GM04503 (cell line): ENCODE results near the gene ERBB4.
"Not testable (repeated sequence)": the region's sequence is repeated elsewhere in the genome, so short reads cannot be mapped to it uniquely, and the experiment has no call there.

ENCODE experiments used
- DNase-seq: peaks from one replicate; pipeline ENCODE4 v3.0.0-alpha.2; 2012; ENCODE audit warnings: low read depth

Gene ERBB4

DNA sequence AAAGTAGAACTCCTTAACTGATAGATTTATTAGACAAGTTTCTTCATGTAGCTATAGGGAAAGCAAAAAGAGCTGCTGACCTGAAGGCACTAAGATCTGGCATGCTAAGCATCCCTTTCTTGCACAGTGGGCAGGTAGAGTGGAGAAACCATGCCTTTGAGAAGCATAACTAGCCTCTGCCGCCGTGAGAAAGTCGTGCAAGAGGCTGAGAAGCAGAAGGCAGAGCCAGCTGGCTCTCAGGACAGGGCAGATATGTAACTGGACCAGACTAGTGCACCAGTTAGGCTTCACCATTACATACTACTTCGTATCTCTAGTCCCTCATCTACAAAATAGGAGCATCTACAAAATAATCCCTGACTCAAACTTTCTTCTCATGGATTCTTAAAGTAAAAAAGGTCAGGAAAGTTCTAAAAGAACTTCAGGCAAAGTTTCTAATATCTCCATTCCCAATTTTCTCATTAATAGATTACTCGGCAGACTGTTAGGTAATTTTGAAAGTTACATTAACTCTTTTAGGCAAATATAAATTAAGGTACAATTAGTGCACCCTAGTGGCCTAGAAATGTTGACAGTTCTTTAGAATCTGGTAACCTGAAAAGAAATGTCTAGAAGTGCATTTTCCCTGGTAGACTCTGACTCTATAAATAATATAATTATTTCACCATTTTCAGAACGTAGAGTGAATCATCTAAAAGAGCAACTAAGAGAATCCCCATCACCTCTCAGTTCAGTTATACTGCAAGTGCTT is 10.3 kb downstream of the ERBB4 start:
- DNase-seq: no peak

DNA sequence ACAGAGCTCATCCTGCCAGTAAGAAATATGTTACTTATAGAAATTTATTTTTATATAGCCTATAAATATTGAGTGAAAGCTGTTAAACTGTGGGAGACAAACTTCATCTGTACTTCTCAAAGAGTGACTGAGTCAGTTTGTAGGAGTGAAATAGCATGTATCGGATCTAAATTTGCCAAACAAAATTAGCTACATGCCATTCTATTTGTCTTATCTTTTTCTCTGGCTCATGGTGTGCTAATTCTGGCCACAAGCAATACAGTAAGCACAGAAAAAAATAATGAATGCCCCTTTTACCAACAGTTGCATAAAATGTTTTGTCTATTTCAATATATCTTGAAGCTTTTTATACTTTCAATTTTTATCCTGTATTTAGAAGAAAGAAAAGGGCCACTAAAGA is 12.5 kb downstream of the ERBB4 start:
- DNase-seq: no peak

DNA sequence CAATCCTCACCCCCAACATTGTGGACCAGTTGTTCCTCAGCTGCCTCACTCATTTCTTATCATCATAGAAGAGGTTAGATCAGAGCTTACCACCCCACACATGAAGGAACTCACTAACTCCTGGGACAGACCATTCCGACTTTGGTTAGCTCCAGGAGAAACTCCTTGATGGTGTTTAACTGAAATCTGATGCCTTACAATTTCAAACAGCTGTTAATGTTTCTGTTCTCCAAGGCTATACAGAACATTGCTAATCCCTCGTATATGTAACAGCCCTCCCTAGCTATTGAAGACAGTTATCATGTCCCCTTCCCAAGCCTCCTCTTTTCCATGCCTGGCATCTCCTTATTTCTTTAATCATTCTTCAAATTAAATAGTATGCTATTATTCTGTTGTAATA is 14.8 kb downstream of the ERBB4 start:
- no peak for DNase-seq

DNA sequence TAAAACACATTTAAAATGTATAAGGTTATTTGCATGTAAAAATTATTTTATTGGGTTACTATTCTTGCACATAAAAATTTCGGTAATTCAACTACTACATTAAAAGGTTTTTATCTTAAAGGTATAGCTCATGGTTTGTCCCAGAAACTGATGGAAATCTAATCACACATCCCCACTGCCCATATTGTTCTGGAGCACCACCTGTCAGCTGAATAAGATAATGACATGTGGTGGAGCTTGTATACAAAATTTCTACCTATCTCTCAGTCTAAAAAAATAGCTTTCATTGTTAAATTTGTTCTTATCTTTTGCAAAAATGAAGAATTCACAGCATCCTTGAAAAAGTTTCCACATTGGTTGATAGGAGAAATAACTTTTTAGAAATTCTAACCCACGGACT is 18.3 kb downstream of the ERBB4 start:
- DNase-seq: no peak

DNA sequence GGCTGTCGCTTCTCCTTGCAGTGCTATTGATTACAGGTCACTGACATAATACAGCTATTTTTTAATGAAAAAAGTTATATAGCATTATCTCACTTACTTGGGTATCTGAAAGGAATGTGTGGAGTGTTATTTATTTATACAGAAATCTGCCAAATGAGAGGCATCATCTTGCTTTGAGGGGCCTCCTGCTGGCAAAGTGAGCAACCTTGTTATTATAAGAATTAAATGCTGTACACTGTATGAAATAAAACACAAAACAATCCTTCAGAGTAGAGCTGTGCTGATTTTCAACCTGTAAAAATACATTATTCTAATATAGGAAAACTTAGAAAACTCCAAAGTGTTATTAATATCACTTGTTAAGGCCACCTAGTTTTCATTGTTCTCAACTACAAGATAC is 20.9 kb downstream of the ERBB4 start:
- DNase-seq: no peak

DNA sequence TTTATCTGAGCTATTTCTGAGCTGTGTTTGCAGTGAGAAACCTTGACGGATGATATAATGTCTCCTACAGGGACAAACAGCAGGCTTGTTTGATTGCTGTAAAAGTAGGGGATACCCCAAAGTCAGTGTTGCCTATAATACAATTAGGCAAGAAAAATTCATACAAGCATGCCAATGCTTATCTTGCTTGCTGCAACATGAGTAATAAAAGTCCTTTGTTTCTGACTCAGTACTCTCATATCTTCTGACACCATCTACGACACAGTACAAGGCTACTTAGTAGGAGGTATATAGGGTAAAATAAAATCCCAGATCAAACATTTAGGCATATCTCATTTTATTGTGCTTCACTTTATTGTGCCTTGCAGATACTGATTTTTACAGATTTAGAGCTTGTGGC is 33.0 kb downstream of the ERBB4 start:
- no peak for DNase-seq

DNA sequence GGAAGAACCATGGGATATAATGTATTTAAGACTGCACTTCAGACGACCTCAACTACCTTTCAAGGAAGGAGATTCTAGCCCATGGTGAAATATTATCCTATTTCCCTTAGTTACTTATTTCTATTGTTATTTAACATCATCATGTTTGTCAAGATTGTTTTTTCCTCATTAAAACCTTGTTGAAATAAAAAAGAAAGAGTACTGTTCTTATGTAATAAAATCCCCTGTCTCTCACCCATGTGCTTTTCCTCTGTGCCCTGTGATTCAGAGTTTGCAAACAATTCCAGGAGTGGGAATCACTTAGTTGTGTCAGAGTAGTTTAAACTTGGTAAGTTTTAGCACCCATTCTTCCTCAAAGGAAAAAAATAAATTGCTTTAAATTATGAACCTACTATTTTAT is 43.6 kb downstream of the ERBB4 start:
- no peak for DNase-seq

DNA sequence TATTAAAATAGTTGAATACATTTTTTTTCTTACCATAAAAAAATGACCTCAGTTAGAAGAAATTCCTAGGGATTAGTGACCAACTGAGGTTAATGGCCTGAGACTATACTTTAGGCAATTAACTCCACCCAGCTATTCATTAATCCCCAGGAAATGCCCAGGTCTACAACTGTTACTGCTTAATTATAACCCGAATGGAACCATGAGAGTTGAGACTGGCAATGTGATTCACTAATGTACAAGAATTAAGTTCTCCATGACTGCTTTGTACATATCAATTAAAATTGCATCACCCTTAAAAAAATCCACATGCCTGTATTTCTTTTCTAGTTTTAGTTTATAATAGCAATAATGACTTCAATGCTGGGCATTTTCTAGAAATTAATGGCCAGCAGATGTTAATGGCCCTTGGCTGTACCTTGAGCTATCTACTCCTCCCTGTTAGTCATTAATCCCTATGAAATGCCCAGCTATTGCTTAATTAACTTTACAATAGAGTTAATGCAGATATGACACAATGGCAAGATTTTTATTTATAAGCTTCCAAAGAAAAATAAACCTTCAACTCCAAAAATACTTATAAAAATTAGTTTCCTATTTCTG is 44.1 kb downstream of the ERBB4 start:
- DNase-seq: no peak

DNA sequence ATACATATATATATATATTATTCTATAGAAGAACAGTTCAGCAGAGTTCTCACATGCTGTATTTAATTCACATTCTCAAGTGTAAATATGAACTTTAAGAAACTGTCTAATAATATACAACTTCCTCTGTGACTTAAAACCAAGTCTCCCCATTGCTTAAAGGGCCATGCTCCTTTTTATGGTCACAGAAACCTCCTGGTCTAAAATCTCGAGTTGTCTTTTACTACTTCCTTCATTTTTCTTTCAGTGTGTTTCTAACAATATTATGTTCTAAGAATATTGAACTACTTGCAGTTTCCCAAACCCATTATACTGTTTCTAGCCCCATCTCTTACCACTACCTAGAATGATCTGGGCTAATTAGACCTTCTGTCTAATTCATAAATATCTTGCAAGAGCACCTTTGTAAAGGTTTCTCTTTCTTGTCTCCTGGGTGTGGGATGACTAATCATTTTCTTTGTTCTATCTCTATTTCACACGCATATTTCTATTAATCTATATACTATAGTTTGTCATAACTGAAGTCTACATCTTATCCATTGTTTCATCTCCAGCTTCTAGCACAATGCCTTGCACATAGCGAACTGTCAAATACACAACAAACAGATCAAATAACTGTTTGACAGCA is 48.8 kb downstream of the ERBB4 start:
- DNase-seq: no peak

DNA sequence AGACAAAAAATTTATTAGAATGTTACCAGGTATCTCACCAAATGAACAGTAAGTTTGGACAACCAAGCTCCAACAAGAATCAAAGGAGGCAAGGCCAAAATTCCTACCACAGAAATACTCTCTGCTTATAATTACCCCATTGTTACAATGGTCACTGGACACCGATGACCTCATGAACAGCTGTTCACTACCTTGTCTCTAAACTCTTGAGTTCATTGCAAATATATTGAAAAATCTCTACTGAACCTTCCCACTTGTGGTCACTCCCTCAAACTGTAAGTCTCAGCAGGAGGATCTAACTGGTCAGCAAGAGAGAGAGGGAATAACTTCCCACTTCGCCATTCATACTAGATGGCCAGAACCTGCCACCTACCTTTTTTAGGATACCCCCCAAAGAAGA is 50.0 kb downstream of the ERBB4 start:
- DNase-seq: no peak

DNA sequence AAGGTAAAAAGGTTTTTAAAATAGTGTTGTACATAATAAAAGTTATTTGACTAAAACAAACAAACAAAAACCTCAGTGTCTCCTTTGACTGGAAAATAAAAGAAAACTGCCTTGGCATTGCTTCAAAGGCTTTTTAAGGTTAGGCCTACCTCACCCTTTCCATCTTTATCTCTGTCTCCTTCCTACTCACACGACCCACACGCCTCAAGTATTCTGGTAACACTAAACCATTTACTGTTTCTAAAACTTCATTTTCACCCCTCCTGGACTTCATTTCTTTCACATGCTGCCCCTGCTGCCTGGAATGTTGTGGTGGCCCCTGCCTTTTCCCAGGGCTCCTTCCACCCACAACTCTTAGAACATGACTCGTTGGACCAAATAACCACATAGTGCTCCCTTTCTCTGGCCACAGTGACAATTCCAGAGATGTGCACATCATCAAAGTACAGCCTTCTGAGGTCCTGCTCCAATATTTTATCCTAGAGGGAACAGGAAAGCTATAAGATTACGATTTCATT is 54.0 kb downstream of the ERBB4 start:
- peak; percentile 10 for DNase-seq

DNA sequence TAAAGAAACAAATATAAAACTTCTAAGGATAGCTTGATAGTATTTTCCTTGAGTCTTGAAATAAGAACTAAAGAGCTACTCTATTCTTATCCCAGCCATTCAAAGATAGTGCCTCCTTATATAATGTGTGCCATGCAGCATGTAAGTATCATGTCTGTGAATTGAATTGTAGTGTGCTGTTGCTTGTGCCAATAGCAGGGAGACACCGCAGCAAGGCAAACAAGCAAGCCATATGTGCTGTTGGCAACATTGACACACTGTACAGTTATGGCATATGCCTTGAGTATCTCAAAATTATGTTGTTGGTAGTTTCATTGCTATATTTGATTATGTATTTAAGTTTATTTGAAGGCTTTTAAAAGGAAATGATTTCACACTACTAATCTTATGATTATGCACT is 58.2 kb downstream of the ERBB4 start:
- DNase-seq: no peak

DNA sequence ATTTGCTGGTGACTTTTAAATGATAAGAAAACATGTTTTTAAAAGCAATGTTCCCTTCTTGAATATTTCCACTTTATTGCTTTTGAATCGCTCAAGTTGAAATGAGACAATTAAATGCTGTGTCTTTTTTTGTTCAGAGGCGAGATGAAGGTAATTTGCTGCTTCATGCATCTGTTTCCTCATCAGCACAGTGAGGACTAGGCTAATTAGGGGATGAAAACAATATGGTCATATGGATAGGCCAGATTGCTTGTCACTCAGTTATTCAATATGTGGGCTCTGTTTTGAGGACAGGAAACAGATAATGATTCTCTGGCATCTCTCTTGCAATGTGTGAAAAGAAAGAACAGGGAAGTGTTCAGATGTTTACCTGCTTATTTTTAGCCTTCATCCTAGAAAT is 61.0 kb downstream of the ERBB4 start:
- no peak for DNase-seq

DNA sequence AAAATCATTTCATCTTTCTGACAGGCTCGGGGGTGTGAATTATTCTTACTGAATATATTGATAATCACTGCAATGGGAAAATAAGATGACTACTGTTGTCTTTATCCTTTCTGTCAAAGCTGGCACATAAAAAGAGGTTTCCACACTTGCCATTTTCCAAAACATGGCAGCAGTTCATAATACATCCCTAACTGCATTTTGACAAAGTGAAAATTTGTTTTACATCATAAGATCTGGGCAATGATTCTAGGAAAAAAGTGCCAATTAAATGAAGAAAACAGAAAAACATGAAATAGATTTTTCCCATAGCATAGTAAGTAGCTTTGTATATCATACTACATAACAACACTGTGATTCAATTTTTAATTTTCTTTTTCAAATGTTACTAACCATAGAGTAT is 65.4 kb downstream of the ERBB4 start:
- DNase-seq: no peak

DNA sequence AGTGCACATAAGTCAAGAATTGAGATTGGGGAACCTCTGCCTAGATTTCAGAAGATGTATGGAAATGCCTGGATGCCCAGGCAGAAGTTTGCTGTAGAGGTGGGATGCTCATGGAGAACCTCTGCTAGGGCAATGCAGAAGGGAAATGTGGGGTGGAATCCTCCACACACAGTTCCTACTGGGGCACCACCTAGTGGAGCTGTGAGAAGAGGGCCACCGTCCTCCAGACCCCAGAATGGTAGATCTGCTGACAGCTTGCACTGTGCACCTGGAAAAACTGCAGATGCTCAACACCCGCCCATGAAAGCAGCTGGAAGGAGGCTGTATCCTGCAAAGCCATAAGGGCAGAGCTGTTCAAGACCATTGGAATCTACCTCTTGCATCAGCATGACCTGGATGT is 71.1 kb downstream of the ERBB4 start:
- DNase-seq: not testable (repeated sequence)

DNA sequence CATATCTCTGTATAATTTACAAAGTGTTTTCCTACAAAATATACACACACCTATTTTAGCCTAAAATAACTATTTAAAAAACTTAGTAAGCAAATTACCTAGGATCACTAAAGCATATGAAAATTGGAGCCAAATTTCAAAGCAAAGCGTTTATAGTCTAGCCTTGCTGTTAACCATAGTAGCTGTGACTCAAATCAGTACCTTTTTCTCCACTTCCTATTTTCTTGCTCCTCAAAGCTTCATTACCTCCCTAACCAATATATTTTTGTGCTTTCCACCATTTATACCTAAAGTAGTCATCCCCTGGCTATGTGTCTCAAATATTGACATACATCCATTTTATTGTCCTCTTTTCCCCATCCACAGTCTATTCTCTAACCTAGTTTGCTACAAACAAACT is 73.1 kb downstream of the ERBB4 start:
- DNase-seq: no peak

DNA sequence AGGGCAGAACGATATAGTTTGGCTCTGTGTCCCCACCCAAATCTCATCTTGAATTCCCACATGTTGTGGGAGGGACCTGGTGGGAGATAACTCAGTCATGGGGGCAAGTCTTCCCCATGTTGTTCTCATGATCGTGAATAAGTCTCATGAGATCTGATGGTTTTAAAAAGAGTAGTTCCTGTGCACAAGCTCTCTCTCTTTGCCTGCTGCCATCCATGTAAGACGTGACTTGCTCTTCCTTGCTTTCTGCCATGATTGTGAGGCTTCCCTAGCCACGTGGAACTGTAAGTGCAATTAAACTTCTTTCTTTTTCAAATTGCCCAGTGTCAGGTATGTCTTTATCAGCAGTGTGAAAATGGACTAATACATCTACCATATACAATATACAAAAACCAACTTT is 76.9 kb downstream of the ERBB4 start:
- DNase-seq: not testable (repeated sequence)

DNA sequence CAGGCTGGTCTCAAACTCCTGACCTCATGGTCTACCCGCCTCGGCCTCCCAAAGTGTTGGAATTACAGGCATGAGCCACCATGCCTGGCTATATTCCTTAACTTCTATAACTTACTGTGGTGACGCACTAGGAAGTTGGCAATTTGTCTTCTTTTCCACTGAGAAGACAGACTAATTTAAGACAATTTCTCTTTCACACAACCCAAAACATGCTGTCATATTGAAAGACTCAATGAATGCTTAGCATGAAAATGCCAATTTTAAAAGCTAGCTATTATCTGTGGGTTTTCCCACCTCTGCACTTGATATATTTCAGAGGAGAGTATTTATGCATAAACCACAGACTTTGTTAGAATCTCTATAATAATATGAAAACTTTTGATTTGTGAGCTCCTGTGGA is 84.5 kb downstream of the ERBB4 start:
- DNase-seq: no peak

DNA sequence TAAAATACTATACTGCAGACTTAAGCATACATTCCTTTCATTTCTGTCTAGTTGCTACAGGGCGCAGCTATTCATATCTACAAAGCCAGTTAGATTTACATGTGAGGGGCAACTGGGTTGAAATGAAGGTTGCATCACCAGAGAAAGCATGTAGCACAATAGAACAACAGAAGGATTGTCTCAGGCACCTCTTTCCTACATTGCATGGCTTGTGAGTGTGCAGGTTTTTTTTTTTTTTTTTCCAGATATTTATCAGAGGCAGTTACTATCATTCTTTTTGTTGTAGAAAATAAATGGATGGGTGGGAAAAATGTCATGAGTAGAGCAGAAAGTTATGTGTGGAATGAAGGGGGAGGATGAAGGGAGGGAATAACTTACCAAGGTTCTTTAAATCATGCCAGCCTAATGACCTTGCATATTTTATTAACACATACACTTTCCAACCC is 86.8 kb downstream of the ERBB4 start:
- DNase-seq: peak; percentile 72

DNA sequence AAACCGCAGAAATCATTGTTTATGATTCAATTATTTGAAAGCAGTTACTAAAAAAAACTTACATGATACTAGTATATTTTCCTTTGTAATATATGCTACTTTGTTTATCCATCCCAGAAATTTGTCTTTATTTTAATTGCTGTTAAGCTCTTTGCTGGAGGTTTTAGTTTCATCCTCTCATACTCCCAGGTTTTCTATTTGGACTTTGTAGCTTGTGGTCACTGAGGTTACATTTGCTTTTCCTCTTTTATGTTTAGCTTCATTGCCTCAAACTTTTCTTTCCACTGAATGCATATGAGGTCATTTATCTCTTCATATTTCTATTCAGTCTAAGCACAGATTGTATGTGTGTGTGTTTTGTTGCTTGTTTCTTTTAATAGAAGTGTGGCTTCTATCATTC is 89.9 kb downstream of the ERBB4 start:
- DNase-seq: no peak

DNA sequence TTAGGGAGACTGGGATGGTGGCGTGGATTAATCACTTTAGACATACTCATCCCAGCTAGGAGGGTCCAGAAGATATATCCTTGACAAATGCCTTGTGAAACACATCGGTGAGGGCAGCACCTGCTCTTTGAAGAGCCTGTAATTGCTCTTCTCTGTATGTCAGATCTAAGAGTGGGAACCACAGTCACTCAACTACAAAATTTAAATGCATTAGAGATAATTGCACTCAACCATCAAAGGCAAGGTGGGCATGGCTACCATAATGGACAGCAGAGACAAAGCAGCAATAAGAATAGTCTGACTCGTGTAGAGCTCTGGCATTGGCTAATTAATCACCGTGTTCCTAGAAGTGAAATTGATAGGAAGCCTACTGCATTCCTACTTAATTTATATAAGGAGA is 96.8 kb downstream of the ERBB4 start:
- no peak for DNase-seq

DNA sequence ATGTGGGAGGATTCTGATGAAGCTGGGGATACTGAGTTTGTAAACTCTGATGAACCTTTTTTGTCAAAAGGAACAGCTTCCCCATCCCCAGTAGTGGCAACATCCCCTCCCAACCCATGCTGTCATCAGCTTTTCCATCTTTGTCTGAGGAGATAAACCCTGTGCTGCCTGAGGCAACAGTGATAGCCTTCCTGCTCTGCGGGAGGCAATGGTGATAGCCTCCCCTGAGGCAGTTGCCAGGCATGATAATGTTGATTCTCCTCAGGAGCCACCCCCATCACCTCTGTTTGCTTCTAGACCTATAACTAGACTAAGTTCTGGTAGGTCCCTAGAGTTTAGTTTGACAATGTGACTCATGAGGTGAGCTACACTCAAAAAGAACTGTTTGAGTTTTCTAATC is 97.5 kb downstream of the ERBB4 start:
- DNase-seq: no peak

DNA sequence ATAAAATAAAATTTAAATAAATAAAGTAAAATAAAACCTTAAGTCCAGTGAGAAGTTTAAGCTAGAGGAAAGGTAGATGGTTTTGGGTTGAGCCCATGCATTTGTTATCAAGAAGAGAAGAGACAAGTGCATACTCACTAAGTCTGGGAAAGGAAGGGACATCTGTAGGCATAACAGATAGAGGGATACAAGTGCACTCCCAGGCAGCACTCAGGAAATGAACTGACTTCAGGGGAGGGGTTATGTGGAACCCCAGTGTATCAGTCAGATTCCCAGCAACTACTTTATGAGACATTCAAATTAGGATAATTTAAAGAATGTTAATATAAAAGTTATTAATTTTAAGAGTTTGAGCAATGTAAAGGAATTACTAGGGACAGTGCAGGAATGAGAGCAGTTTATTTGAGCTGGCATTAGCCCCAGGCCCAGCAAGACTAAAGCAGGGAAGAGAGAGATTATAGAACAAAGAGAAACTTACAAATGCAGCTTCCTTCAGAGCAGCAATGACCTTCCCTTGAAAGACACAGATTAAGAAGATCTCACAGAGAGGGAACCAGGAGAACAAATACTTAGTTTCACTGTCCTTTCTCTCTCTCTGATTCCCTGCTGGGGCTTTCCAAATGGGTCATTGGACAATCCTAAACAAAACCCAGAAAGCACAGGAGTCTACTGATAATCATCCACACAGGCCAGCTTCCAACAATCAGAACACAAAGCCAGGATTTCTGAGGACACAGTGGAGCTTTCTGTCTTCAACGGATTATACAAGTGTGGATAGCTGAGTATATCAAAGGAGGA is 109.7 kb downstream of the ERBB4 start:
- DNase-seq: no peak
